Sciatic nerve (tissue), 2 donors: ENCODE measurements around the gene GALNT6. TPM values are rescaled to one million over a fixed set of nuclear protein-coding genes. Genes with fewer than 3 reads are reported as not detected.

Experiments
- ATAC-seq: fragments of 200-7000 bp; cut with Tn5 transposase; one replicate; pipeline ENCODE4 v1.9.1; 2020; ENCODE audit warnings: mild to moderate bottlenecking, moderate library complexity
- DNase-seq: peaks from one replicate; pipeline ENCODE4 v3.0.0-alpha.2; 2020; ENCODE audit warnings: low spot score
- intact Hi-C: fragments of 100-400 bp; cut with DNase I; formaldehyde crosslinking; loops from one replicate; pipeline ENCODE4 v1.14.2; 2022
- total RNA-seq: library from RNA; stranded (reverse); fragmentation: NEBNext Ultra II Directional; extraction: Animal tissue kit (Norgen Biotek cat#: 25700); gene quantifications from one replicate; pipeline ENCODE4 v1.2.1, GENCODE V29; 2021
- donor health status: DM: no; HTN: no; CAD: no.
- donor health status: DM: no; HTN: no; CAD: no.

GALNT6 gene
- total RNA-seq, 1 donor from 2014 or later: 4.0 TPM

DNA sequence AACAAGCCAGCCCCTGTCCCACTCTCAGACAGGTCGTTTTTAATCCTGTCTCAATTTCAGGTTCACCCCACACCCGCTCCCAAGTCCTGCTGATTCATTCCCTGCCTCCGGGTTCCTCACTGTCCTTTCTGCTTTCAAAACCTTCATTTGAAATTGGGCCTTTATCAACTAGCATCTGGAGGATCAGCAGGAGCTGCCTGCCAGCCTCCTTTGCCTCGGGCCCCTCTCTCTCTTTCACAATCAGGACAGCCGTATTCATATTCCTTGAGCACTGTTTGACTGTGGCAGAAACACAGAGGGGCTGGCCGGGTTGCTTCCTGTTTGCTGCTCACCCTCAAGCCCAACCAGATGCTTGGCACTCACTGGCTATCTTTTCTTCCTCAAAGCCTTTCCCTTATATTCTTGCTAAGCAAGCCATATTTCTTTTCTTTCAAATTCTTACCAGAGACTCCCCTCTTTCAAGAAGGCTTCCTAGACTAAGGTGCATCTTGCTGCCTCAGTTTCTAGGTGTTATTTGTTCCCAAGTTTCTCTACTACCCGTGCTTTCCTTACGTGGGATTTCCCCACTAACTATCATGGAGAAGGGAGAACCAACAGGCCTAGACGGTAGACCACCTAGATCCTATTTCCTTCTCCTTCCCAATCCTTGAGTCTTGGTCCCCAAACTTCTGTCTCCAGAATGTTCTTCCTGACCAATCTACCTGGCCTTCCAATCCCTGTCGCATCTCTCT lies 3.0 kb downstream of the GALNT6 start:
- intact Hi-C loops: no loop called here
- DNase-seq: no peak
- ATAC-seq: no peak

DNA sequence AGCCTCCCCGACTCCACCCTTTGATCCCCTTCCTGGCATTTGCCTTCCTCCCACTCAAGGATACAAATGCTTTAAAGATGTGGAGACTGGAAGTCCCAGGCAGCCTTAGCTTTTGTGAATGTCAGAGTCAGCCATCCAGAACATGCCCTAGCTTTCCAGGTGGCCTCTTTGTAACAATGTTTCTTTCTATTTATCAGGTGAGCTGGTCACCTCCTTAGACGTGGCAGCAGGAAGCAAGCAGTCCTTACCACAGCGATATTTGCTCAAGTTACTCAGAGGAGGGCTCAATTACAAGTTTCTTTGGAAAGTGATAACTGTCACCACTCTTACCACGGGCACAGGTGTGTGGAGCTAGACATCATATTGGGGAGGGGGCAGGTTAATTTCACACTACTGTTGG lies 4.9 kb downstream of the GALNT6 start:
- ATAC-seq: no peak
- no peak for DNase-seq
- intact Hi-C loops: no loop called here

DNA sequence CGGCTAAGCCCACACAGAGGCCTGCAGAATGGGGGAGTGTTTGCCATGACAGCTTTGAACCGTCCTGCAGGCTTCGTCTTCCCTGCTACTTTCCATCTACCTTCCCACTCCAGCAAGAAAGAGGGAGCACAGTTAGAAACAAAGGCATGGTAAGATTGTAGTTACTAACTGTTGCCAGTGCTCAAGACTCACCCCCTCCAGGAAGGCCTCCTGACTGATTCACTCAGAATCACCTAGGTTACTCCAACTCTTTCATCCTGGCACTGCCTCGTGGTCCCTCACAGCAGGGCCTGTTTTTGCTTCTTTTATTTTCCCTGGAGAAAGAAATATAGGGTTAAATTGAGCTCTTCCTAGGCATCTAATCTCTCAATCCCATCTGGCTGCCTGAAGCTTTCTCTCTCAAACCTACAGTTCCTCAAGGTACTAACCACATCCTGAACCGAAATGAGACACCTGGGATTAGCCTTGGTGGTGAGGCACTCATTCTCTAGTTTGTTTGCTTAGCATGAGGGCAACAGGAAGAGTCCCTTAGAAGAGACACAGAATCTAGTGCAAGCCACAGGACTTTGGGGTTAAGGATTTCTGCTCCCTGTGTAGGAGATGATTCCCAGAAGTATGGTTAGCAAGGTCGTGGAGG lies 7.8 kb downstream of the GALNT6 start:
- intact Hi-C loops: no loop called here
- ATAC-seq (no peak), DNase-seq (no peak)

DNA sequence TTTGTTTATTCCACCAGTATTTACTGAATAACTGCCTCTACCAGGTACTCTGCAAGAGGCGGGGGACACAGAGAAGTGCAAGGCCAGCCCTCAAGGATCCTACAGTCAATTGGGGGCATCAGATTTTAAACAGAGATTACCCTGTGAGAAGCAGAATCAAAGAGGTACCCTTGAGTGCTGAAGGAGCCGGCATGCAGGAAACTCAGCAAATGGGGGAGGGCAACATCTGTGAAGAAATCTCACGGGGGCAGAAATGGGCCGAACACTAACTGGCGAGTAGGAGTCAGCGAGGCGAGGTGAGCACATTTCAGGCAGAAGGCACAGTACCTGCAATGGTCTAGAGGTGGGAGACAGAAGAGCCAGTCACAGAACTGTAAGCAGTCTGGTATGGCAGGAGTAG lies 9.0 kb downstream of the GALNT6 start:
- intact Hi-C loops: no loop called here
- no peak for ATAC-seq
- DNase-seq: no peak

- no peak for ATAC-seq
- intact Hi-C loops: no loop called here
- no peak for DNase-seq
Measured at GRCh38 chr12:51381226-51382079, 9.8 kb downstream of the GALNT6 start.

DNA sequence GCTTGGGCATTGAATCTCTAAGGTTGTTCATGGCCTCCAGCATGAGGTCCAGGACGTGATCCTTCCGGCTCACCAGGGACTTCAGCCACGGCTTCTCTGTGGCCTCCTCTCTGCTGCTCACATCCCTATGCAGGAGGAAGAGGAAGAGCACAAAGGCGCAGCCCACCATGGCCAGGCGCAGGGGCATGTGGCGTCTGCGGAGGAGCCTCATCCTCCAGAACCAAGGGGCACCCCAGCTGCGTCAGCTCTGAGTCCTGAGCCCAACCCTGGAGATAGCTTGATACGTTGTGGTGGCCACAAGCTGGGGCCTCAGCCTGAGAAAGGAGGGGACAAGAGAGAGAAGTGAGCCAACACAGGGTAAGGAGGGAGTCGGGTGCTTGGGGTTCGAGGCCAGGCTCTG lies 11.6 kb downstream of the GALNT6 start:
- ATAC-seq (no peak), DNase-seq (no peak)
- intact Hi-C loops: no loop called here

GRCh38 chr12:51378749-51379148 lies 12.5 kb downstream of the GALNT6 start:
- ATAC-seq (no peak), DNase-seq (no peak)
- intact Hi-C loops: no loop called here

DNA sequence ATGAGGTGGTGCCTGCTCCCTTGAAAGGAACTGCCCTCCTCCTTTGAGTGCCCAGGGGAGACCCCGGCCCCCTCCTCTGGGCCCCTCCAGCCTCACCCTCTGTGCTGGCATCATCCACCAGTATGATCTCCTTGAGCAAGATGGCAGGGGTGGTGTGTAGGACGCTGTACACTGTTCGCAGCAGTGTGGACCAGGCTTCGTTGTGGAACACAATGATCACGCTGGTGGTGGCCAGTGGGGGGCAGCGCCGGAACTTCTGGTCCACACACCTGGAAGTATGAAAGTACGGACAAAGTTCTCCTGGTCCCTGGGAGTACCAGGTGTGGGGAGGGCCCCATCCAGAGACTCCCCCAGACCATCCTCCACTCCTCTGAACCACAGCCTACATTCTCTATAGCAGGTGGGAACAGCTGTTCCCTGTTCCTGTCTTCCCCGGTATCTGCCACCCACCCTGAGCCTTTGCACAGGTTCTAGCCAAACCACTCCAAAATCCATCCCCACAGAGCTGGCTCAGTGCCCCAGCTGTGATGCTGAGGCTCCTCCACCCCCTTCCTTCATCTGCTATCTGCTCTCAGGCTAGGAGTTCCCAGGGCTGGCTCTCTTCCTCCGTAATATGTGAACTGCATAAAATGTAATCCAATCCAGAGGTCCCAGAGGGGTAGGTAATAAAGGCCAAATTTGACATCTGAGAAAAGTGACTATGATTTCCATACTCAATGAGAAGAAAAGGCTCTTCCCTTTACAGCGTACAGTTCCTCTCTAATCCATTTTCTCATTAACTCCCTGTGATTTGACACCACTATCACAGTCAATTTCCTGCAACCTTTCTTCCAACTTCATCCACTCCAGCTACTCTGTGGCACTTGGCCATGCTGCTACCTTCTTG lies 13.9 kb downstream of the GALNT6 start:
- intact Hi-C loops: no loop called here
- no peak for ATAC-seq
- no peak for DNase-seq

DNA sequence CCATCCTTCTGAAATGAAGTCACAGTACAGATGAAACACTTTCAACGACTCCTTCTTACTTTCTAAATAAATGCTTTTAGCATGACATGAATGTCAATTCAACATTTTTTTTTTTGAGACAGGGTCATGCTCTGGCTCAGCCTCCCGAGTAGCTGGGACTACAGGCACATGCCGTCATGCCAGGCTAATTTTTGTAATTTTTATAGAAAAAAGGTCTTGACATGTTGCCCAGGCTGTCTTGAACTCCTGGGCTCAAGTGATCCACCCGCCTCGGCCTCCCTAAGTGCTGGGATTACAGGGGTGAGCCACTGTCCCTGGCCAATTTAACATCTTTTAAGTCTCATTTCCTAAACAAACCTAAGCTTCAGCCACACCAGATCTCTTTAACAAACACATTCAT lies 16.4 kb downstream of the GALNT6 start:
- DNase-seq (no peak), ATAC-seq (no peak)
- intact Hi-C loops: no loop called here

DNA sequence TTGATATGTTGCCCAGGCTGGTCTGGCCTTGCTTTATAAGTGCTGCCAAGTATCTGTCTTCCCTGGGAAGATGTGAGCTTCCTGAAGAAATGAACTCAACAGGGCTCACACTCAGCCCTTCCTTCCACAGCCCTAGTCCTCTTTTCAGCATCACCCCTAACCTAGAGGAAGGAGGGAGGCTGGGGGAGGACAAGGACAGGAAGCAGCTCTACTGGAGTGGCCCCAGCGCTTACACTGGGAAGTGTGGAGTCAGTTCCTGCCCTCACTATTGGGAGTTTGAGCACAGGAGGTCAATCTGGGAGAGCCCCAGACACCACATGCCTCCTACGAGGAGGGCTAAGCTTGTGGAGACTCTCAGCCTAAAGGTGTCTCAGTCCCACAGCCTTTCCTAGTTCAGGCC lies 16.8 kb downstream of the GALNT6 start:
- DNase-seq (no peak), ATAC-seq (no peak)
- intact Hi-C loops: no loop called here

GRCh38 chr12:51373187-51373586 lies 18.0 kb downstream of the GALNT6 start:
- intact Hi-C loops: no loop called here
- ATAC-seq: no peak
- no peak for DNase-seq

GRCh38 chr12:51372021-51372420 lies 19.2 kb downstream of the GALNT6 start:
- intact Hi-C loops: no loop called here
- ATAC-seq: no peak
- DNase-seq: no peak

- intact Hi-C loops: no loop called here
- ATAC-seq (peak; percentile 93), DNase-seq (peak; percentile 65)
Measured at GRCh38 chr12:51371295-51371953, 19.8 kb downstream of the GALNT6 start.

GRCh38 chr12:51370667-51371066 lies 20.5 kb downstream of the GALNT6 start:
- ATAC-seq (no peak), DNase-seq (no peak)
- intact Hi-C loops: no loop called here

GRCh38 chr12:51369581-51369980 lies 21.6 kb downstream of the GALNT6 start:
- ATAC-seq (no peak), DNase-seq (no peak)
- intact Hi-C loops: no loop called here

- DNase-seq (no peak), ATAC-seq (peak; percentile 62)
Measured at GRCh38 chr12:51368640-51369517, 22.3 kb downstream of the GALNT6 start.

GRCh38 chr12:51365276-51365675 lies 25.9 kb downstream of the GALNT6 start:
- intact Hi-C loops: no loop called here
- DNase-seq: no peak
- no peak for ATAC-seq

More at GRCh38 chr12:51368640-51369517, 22.3 kb downstream of the GALNT6 start:
- intact Hi-C loops: no loop called here

- intact Hi-C loops: no loop called here
- DNase-seq (no peak), ATAC-seq (no peak)
Measured at GRCh38 chr12:51364001-51364400, 27.2 kb downstream of the GALNT6 start.
